ENCODE measurements around the gene TSTD2.
"Not testable (repeated sequence)": the region's sequence is repeated elsewhere in the genome, so short reads cannot be mapped to it uniquely, and the experiment has no call there.

Gene TSTD2

DNA sequence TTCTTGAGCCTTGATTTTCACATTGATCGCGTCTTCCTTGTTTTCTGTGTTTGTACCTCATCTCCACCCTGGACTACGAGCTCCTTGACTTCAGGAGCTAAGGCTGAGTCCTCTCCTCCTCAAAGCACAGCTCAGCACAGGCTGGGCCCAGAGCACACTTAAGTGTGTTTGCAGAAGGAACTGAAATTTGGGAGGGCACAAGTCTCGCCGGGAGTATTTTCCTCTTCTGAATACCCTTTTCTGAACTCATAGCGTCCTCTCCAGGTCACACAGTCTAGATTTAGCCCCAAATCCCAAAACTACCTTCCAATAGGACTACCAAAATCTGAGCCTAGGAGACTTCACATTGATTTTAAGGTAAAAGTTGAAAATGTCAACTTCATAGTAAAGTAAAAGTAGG, 41.6 kb downstream of the TSTD2 start:
- TF ChIP-seq, protein P1, sequence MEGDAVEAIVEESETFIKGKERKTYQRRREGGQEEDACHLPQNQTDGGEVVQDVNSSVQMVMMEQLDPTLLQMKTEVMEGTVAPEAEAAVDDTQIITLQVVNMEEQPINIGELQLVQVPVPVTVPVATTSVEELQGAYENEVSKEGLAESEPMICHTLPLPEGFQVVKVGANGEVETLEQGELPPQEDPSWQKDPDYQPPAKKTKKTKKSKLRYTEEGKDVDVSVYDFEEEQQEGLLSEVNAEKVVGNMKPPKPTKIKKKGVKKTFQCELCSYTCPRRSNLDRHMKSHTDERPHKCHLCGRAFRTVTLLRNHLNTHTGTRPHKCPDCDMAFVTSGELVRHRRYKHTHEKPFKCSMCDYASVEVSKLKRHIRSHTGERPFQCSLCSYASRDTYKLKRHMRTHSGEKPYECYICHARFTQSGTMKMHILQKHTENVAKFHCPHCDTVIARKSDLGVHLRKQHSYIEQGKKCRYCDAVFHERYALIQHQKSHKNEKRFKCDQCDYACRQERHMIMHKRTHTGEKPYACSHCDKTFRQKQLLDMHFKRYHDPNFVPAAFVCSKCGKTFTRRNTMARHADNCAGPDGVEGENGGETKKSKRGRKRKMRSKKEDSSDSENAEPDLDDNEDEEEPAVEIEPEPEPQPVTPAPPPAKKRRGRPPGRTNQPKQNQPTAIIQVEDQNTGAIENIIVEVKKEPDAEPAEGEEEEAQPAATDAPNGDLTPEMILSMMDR (IDR thresholded peaks at IDR 0.05) = no peak
- Histone ChIP-seq H3K4me3 (no peak overlapping the region), H3K27ac (no peak overlapping the region)
- DNase-seq (ENCODE audit: low spot score) = no peak

DNA sequence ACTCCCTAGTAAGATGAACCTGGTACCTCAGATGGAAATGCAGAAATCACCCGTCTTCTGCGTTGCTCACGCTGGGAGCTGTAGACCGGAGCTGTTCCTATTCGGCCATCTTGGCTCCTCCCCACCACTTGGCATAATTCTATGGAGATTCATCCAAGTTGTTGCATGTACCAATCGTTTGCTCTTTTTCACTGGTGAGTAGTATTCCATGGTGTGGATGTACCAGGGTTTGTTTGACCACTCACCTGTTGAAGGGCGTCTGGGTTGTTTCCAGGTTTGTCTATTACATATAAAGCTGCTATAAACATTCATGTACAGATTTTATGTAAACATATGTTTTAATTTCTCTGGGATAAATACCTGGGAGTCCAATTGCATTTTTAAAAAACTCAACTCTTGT, 46.3 kb downstream of the TSTD2 start:
- DNase-seq (ENCODE audit: low spot score); H3K27ac ChIP-seq; H3K4me3 ChIP-seq: not testable (repeated sequence)

DNA sequence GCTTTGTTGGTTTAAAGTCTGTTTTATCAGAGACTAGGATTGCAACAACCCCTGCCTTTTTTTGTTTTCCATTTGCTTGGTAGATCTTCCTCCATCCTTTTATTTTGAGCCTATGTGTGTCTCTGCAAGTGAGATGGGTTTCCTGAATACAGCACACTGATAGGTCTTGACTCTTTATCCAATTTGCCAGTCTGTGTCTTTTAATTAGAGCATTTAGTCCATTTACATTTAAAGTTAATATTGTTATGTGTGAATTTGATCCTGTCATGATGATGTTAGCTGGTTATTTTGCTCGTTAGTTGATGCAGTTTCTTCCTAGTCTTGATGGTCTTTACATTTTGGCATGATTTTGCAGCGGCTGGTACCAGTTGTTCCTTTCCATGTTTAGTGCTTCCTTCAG, 48.4 kb downstream of the TSTD2 start:
- H3K27ac ChIP-seq = not testable (repeated sequence)

DNA sequence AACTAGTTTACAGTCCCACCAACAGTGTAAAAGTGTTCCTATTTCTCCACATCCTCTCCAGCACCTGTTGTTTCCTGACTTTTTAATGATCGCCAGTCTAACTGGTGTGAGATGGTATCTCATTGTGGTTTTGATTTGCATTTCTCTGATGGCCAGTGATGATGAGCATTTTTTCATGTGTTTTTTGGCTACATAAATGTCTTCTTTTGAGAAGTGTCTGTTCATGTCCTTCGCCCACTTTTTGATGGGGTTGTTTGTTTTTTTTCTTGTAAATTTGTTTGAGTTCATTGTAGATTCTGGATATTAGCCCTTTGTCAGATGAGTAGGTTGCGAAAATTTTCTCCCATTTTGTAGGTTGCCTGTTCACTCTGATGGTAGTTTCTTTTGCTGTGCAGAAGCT, 51.6 kb downstream of the TSTD2 start:
- not testable (repeated sequence) for H3K4me3 ChIP-seq; DNase-seq (ENCODE audit: low spot score); H3K27ac ChIP-seq

More for the DNA sequence above, 48.4 kb downstream of the TSTD2 start:
- not testable (repeated sequence) for H3K4me3 ChIP-seq; DNase-seq (ENCODE audit: low spot score)

DNA sequence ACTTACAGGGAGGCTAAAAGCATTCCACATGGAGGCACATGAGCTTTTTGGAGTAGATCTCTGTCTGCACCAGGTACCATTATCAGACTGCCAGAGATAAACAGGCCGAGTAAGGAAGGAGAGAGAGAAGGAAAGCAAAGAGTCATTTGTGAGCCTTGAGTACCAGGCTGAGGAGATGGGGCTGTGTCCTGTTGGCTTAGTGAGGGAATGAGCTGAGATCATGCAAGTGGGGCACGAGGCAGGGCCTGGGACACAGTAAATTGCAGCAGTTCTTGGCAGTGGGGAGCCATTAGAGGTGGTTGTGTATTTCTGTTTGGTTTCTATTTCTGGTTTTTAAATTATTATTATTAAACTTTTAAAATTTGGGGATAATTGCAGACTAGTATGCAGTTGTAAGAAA, 53.3 kb downstream of the TSTD2 start:
- no peak for DNase-seq (ENCODE audit: low spot score)
- Histone ChIP-seq H3K4me3 (no peak overlapping the region), H3K27ac (no peak overlapping the region)
- TF ChIP-seq, protein P1 (IDR thresholded peaks at IDR 0.05) = no peak

DNA sequence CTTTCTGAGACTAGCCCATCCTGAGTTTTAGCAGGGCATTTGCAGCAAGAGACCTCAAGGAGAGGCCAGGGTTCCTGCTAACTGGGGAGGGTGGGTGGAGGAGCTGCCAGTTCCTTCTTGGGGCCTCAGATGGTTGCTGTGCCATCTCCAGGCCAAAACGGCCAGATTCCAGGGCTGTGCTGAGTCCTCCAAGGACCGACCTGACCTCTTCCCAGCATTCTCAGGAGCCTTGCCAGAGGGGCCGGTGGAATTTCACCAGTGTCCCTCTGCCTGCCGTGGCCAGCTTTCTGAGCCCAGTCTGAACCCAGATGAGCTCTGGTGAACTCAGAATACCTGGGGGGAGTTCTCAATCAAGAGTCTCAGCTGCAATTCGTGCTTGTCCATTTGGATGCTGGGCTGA, 54.3 kb downstream of the TSTD2 start:
- no peak overlapping the region for H3K27ac ChIP-seq
- no peak overlapping the region for H3K4me3 ChIP-seq
- TF ChIP-seq, protein P1 (IDR thresholded peaks at IDR 0.05) = no peak
- no peak for DNase-seq (ENCODE audit: low spot score)

DNA sequence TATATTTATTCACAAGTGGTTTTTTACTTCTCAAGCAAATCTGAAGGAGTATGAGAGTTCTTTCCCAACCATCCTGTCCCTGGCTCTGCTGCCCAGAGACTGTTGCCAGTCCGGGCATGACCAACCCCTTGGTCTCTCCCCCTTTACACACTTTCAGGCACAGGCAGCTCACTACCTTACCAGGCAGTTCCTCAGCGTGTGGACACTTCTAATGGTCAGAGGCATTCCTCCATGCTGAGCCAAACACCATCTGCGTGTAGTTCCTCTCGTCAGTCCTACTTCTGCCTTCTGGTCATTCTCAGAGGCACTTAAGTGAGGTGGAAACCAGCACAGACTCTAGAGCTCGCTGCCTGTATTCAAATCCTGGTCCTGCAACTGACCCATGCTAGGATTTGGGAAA, 56.1 kb downstream of the TSTD2 start:
- Histone ChIP-seq H3K4me3 (no peak overlapping the region), H3K27ac (no peak overlapping the region)
- no peak for DNase-seq (ENCODE audit: low spot score)
- TF ChIP-seq, protein P1 (IDR thresholded peaks at IDR 0.05) = no peak

DNA sequence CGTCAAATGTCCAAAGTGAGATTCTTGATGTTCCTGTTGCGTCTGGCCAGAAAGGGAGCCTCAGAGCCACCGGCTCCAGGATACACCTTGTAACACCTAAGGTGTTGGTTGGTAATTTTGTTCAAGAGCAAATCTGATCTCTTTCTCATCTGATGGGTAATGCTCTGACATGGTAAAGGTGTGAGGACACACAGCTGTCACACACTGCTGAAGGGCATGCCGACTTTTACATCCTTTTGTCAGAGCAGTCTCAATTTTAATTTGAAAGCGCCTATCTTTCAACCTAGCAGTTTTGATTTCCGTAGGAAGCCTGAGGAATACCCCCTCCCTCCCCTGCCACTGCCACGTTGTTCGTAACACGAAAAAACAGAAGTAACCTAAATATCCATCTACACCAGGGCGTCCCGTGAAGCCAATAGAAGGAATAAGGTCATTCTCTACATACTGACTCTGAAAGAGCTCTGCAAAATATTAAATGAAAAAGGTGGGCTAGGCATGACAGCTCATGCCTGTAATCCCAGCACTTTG, 57.4 kb downstream of the TSTD2 start:
- DNase-seq (ENCODE audit: low spot score) = no peak
- TF ChIP-seq, protein P1 (IDR thresholded peaks at IDR 0.05) = no peak
- Histone ChIP-seq H3K27ac (peak overlapping the region in 1 of 2 donors; percentile 15), H3K4me3 (peak overlapping the region; percentile 55)

DNA sequence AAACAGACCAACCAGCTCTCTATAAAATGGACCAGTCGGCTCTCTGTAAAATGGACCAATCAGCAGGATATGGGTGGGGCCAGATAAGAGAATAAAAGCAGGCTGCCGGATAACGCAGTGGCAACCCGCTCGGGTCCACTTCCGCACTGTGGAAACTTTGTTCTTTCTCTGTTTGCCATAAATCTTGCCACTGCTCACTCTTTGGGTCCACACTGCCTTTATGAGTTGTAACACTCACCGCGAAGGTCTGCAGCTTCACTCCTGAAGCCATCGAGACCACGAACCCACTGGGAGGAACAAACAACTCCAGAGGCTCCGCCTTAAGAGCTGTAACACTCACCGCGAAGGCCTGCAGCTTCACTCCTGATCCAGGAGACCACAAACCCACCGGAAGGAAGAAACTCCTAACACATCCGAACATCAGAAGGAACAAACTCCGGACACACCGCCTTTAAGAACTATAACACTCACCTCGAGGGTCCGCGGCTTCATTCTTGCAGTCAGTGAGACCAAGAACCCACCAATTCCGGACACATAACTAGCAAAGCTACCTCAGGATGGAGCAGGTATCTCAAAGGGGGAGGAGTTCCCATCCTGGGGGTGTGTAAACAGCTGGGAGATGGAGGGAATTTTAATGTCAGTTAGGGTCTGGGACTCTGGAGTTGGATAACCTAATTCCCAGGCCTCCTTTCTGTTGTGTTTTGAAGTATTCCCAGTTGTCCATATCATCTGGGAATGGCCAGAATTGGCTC, 58.1 kb downstream of the TSTD2 start:
- peak overlapping the region in 1 of 2 donors; percentile 15 for H3K27ac ChIP-seq
- not testable (repeated sequence) for DNase-seq (ENCODE audit: low spot score)
- peak overlapping the region; percentile 55 for H3K4me3 ChIP-seq

DNA sequence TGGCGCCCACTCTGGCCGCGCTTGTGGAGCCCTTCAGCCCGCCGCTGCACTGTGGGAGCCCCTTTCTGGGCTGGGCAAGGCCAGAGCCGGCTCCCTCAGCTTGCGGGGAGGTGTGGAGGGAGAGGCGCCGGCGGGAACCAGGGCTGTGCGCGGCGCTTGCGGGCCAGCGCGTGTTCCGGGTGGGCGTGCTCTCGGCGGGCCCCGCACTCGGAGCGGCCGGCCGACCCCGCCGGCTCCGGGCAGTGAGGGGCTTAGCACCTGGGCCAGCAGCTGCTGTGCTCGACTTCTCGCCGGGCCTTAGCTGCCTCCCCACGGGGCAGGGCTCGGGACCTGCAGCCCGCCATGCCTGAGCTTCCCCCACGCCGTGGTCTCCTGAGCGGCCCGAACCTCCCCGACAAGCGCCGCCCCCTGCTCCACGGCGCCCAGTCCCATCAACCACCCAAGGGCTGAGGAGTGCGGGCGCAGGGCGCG, 59.0 kb downstream of the TSTD2 start:
- not testable (repeated sequence) for H3K4me3 ChIP-seq; H3K27ac ChIP-seq; DNase-seq (ENCODE audit: low spot score)
